Measurements from ENCODE around the gene RELB.
"Not testable (repeated sequence)": the region's sequence is repeated elsewhere in the genome, so short reads cannot be mapped to it uniquely, and the experiment has no call there.

- TF ChIP-seq EZH2 (IDR thresholded peaks at IDR 0.05; ENCODE audit: borderline replicate concordance, low read depth, low read length, severe bottlenecking): not testable (repeated sequence)
- TF ChIP-seq, protein P1, sequence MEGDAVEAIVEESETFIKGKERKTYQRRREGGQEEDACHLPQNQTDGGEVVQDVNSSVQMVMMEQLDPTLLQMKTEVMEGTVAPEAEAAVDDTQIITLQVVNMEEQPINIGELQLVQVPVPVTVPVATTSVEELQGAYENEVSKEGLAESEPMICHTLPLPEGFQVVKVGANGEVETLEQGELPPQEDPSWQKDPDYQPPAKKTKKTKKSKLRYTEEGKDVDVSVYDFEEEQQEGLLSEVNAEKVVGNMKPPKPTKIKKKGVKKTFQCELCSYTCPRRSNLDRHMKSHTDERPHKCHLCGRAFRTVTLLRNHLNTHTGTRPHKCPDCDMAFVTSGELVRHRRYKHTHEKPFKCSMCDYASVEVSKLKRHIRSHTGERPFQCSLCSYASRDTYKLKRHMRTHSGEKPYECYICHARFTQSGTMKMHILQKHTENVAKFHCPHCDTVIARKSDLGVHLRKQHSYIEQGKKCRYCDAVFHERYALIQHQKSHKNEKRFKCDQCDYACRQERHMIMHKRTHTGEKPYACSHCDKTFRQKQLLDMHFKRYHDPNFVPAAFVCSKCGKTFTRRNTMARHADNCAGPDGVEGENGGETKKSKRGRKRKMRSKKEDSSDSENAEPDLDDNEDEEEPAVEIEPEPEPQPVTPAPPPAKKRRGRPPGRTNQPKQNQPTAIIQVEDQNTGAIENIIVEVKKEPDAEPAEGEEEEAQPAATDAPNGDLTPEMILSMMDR (IDR thresholded peaks at IDR 0.05; ENCODE audit: borderline replicate concordance, extremely low read depth, low read length, poor library complexity, severe bottlenecking): not testable (repeated sequence)
These were observed 1.9 kb upstream of the RELB start for GRCh38 chr19:44999131-44999925.
